ENCODE measurements around the gene TWIST2. TPM values are rescaled to one million over a fixed set of nuclear protein-coding genes. Genes with fewer than 3 reads are reported as not detected.

TWIST2 gene
- total RNA-seq, 1 experiment from 2014 or later, result 0.22 TPM

DNA sequence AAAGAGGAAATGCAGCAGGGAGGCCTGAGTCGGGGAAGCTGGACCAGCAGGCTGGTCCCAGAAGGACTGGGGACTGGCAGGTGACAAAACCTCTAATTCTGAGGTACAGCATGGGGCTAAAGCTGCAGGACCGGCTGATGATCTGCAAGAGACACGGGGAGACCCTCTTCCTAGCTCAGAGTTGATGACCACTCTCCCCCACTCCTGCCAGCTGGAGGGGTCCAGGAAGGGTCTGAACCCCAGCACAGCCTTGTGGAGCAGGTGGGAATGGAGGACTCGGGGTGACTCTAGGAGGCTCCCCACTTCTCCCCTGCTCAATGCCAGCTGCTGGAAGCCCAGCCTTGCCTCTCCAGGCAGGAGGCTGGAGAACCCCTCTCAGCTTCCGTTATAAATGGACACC lies 67.7 kb downstream of the TWIST2 start:
- no peaks in the 10 kb centered on the region for H3K27me3 ChIP-seq (ENCODE audit: insufficient read depth, low read length)
- H3T11ph ChIP-seq (ENCODE audit: low read length), result no peak overlapping the region
- Mint-ChIP-seq H3K36me3 (ENCODE audit: insufficient read depth in 1 of 3, low read depth in 3 of 3) (peaks cover 0 to 3% (median 0%) of the 10 kb centered on the region in 3 experiments; a peak in 1 of 7 replicates), H3K9me3 (peaks cover 0 to 5% of the 10 kb centered on the region in 2 experiments; a peak in 3 of 5 replicates), H3K4me3 (no peak overlapping the region), H3K27ac (no peak overlapping the region), H3K27me3 (ENCODE audit: low read depth) (peaks cover 20% of the 10 kb centered on the region), H3K4me1 (no peaks in the 10 kb centered on the region)
- H2AFZ ChIP-seq (ENCODE audit: low read length), result no peak overlapping the region
- H3K4ac ChIP-seq (ENCODE audit: low read depth, low read length), result no peak overlapping the region
- H2BK15ac ChIP-seq (ENCODE audit: low read depth, low read length), result no peak overlapping the region
- H3K79me2 ChIP-seq (ENCODE audit: insufficient read depth, low read length), result no peaks in the 10 kb centered on the region
- no peak overlapping the region for H2BK5ac ChIP-seq (ENCODE audit: insufficient read length, low read length)
- H3K23ac ChIP-seq (ENCODE audit: insufficient read length, low read depth, low read length), result no peak overlapping the region
- TF ChIP-seq, protein P1, sequence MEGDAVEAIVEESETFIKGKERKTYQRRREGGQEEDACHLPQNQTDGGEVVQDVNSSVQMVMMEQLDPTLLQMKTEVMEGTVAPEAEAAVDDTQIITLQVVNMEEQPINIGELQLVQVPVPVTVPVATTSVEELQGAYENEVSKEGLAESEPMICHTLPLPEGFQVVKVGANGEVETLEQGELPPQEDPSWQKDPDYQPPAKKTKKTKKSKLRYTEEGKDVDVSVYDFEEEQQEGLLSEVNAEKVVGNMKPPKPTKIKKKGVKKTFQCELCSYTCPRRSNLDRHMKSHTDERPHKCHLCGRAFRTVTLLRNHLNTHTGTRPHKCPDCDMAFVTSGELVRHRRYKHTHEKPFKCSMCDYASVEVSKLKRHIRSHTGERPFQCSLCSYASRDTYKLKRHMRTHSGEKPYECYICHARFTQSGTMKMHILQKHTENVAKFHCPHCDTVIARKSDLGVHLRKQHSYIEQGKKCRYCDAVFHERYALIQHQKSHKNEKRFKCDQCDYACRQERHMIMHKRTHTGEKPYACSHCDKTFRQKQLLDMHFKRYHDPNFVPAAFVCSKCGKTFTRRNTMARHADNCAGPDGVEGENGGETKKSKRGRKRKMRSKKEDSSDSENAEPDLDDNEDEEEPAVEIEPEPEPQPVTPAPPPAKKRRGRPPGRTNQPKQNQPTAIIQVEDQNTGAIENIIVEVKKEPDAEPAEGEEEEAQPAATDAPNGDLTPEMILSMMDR (conservative IDR thresholded peaks at IDR 0.05), result no peak
- H3K27ac ChIP-seq (ENCODE audit: insufficient read length, low read depth, low read length), result no peak overlapping the region
- no peak overlapping the region for H3K4me2 ChIP-seq (ENCODE audit: insufficient read depth, insufficient read length, low read length)
- H3K23me2 ChIP-seq (ENCODE audit: insufficient read length, low read depth, low read length, poor library complexity, severe bottlenecking), result no peaks in the 10 kb centered on the region
- no peak overlapping the region for H3K14ac ChIP-seq (ENCODE audit: insufficient read depth, low read length)
- H2BK20ac ChIP-seq (ENCODE audit: low read depth, low read length, poor library complexity, severe bottlenecking), result no peak overlapping the region
- no peak overlapping the region for H3K18ac ChIP-seq (ENCODE audit: insufficient read length, low read depth, low read length)
- no peaks in the 10 kb centered on the region for H3K4me1 ChIP-seq (ENCODE audit: insufficient read depth, low read length)
- H3K56ac ChIP-seq (ENCODE audit: insufficient read length, low read depth, low read length), result no peak overlapping the region
- no CpG with 5 or more reads among the region's 5 CpGs for WGBS (ENCODE audit: extremely low coverage, insufficient read length, low lambda C conversion rate)
- peaks cover 3% of the 10 kb centered on the region for H4K20me1 ChIP-seq (ENCODE audit: control insufficient read depth, insufficient read depth, insufficient read length)
- H2BK12ac ChIP-seq (ENCODE audit: insufficient read length, low read depth, low read length), result no peak overlapping the region
- H4K91ac ChIP-seq (ENCODE audit: insufficient read length, low read depth, low read length), result no peak overlapping the region
- no peak overlapping the region for H2BK120ac ChIP-seq (ENCODE audit: low read depth, low read length, poor library complexity, severe bottlenecking)
- no peak overlapping the region for H4K8ac ChIP-seq (replicated peaks; ENCODE audit: insufficient read length, low read depth, low read length)
- no peak overlapping the region for H2AK5ac ChIP-seq (ENCODE audit: insufficient read length, low read length)
- no peak overlapping the region for H4K5ac ChIP-seq (ENCODE audit: insufficient read length, low read depth, low read length)
- DNase-seq, result no peak
- no peaks in the 10 kb centered on the region for H3K79me1 ChIP-seq (ENCODE audit: insufficient read depth, low read depth, low read length, poor library complexity, severe bottlenecking)
- H3K9me3 ChIP-seq (ENCODE audit: control insufficient read depth, low read depth, low read length), result no peaks in the 10 kb centered on the region
- no peak overlapping the region for H3K9ac ChIP-seq (ENCODE audit: extremely low read depth, insufficient read length, low read length)

All from H9 (cell line).